ENCODE results near the gene ZNF341.

ZNF341 gene

DNA sequence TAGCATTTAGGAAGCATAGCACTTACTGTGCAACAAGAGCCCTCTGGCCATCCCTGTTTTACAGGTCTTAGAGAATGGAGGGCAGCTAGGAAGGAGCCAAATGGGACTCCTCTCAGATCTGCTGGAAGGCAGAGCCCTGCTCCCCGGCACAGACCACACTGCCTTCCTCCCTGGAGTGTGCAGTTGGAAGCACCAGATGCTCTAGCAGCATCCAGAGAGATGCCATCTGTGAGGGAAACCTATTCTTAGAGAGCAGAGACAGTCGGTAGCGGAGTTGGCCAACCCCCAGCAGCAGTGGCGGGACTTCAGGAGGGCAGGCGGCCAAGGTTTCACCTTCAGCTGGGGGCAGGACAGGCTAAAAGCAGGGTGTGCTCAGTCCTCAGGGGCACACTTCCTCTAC, 28.9 kb upstream of the ZNF341 start:
- no peak for DNase-seq

DNA sequence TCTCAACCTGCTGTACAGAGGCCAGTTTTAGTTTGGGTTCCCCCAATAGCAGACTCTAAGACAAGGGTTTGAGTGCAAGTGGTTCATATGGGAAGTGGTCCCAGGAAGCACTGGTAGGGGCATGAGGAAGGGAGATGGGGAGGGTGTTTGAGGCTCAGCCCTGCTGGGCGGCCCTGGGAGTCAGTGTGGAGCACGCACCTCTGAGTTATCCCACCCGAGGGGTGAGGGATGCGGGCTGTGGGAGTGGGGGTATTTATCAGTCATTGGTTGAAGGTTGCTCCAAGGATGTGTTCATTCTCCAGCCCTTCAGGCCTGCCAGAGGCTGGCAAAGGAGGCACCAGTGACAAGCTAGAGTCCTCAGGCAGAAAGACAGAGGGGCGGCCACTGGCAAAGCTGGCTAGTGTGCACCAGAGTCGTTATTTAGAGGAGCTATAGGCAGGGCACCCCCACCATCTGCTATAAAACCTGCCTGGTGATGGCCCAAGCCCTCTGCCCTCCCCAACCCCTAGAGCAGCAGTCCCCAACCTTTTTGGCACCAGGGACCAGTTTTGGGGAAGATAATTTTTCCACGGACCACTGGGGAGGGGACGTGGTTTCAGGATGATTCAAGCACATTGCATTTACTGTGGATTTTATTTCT, 28.2 kb upstream of the ZNF341 start:
- no peak for DNase-seq

DNA sequence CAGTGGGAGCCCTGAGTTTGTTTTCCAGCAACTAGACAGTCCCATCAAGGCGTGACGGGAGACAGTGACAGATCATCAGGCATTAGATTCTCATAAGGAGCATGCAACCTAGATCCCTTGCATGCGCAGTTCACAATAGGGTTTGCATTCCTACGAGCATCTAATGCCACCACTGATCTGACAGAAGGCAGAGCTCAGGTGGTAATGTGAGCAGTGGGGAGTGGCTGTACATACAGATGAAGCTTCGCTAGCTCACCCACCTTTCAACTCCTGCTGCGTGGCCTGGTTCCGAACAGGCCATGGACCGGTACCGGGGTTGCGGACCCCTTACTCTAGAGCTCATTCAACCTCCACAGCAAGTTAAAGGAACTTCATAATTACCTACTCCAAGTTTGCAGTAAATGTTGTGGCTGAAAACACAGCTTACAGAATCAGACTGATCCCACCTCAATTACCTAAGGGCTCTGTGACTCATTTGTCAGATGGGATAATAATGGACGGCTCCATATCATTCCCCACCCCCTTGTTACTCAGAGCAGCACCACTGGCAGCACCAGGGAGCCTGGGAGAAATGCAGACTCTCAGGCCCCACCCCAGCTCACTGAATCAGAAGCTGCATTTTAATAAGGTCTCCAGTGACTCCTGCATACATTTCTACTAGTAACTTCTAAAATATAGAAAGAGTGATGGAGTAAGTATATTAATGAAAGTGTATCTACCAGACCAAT, 27.4 kb upstream of the ZNF341 start:
- peak; percentile 34 for DNase-seq

- no peak for DNase-seq
These were observed 24.1 kb upstream of the ZNF341 start for GRCh38 chr20:33707668-33708067.

DNA sequence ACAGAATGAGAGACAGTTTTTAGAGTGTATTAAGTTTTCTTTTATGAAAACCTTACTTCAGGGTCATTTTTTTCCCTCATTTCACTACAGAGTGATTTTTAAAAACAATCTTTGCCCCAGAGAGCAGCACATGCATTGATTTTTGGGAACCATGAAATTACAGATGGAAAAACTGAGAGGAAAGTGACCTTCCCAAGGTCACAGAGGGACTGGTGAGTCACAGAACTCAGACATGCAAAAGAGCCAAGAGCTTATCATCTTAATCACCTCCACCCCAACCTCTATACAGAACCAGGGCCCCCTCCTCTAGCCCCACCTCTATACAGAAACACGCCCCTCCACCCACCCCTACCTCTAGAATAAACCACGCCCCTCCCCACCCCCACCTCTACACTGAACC, 22.4 kb upstream of the ZNF341 start:
- no peak for DNase-seq

DNA sequence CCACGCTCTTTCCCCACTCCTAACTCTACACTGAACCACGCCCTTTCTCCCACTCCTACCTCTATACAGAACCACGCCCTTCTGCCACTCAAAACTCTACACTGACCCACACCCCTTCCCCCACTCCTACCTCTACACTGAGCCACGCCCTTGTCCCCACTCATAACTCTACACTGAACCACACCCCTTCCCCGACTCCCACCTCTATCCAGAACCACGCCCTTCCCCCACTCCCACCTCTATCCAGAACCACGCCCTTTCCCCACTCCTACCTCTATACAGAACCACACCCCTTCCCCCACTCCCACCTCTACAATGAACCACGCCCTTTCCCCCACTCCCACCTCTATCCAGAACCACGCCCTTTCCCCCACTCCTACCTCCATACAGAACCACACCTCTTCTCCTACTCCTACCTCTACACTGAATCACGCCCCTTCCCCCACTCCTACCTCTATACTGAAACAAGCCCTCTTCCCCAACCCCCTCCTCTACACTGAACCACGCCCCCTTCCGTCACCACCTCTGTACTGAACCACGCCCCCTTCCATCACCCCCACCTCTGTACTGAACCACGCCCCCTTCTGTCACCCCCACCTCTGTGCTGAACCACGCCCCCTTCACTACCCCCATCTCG, 21.8 kb upstream of the ZNF341 start:
- no peak for DNase-seq

DNA sequence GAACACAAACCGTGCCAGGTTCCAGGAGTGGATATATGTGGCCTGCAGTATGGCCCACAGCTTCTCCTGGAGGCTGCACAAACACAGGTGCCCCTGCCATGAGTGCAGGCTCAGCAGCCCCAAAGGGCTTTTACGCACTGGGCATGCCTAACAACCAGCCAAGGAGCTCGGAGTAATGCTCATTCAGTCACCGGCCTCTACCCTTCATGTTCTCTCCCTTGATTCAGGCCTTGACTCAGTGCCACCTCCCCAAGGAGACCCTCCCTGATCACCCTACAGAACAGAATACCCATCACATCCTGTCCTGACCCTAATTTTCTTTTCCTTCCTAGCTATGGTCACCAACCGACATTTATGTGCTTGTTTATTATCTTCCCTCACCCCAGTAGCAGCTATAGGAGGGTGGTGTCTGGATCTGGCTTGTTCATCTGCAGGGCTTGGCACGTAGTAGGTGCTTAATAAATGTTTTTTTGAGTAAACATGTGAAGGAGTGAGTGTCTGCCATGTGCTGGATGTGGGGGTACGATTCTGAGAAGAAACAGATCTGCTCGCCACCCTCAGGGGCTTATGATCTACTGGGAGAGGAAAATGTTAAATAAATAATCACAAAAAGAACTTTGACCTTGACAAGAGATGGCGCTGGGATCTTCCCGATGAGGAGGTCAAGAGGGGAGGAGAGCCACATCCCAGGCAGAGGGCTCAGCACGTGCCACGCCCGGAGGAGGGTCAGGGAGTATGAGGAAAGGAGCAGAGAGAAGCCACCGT, 20.9 kb upstream of the ZNF341 start:
- no peak for DNase-seq

- DNase-seq = no peak
These were observed 20.4 kb upstream of the ZNF341 start for GRCh38 chr20:33711446-33711738.

DNA sequence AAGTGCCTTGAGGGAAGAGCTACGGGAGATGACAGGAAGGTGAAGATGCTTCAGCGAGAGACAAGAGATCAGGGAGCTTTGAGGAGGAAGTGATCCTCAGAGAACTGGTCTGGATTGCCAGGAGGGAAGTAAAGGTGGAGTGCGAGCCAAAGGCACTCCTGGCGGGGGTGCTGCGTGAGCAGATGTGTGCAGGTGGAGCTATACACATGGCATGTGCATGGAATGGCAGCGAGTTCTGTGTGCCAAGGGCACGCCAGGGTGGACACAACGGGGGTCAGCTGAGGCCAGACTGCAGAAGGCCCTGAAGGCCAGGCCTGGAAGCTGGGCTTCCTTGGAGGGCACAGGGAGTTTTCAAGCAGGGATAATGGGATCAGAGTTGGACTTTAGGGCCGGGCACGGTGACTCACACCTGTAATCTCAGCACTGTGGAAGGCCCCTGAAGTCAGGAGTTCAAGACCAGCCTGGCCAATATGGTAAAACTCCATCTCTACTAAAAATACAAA, 17.9 kb upstream of the ZNF341 start:
- DNase-seq = no peak

DNA sequence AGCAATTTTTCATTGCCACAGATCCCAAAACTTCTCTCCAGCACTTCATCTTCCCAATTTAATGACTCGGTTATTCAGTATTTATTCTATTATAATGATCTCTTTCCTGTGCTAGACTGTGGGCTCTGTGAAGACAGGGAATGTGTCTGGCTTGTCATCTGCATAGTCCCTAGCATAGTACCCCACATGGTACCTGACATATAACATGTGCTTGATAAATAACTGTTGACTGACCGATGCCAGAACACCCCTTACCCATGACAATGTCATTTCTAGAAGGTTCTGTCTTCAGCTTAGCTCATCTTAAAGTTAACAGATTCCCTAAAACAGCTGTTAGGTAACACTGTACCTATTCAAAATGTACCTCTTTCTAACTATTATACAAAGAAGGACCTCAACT, 15.3 kb upstream of the ZNF341 start:
- no peak for DNase-seq

- no peak for DNase-seq
These were observed 12.4 kb upstream of the ZNF341 start for GRCh38 chr20:33719277-33719988.

DNA sequence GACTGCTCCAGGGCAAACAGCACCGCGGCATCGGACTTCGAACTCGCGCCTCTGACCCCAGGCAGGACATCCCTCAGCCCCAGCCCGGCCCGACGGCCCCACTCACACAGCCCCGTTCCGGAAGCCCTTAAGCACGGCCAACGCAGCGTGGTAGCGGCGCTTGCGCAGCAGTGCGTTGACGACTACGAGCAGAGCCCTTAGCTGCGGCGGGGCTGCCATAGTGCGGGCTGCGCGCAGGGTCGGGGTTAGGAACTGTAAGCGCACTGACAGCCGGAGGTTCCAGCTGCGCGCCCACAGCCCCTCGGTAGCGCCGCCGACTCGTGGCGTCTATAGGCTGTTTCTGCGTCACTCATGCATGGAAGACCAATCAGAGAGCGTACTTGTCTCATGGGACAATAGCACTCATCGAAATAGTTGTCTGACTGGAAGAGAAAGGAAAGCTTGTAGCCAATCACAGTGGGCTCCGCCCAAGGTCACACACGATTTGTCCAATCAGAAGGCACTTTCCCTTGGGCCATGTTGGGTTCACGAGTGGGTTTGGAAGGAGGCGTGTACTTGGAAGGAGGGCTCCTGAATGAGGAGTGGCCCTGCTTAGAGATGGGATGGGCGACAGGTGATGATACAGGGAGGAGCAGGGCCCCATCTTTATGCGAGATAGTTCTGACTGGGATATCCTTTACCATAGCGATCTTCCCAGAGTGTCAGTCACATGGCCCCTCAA, 11.6 kb upstream of the ZNF341 start, which contains the start of gene PXMP4:
TSS of gene PXMP4 (minus strand) at position 322 of the 721 bp plus-strand sequence. CDS start at position 219, 103 bp downstream.
- DNase-seq = peak; percentile 99

GRCh38 chr20:33721391-33722140, 10.2 kb upstream of the ZNF341 start:
- no peak for DNase-seq

GRCh38 chr20:33724439-33725094, 7.2 kb upstream of the ZNF341 start:
- DNase-seq = no peak

- no peak for DNase-seq
These were observed 6.1 kb upstream of the ZNF341 start for GRCh38 chr20:33725607-33726264.

DNA sequence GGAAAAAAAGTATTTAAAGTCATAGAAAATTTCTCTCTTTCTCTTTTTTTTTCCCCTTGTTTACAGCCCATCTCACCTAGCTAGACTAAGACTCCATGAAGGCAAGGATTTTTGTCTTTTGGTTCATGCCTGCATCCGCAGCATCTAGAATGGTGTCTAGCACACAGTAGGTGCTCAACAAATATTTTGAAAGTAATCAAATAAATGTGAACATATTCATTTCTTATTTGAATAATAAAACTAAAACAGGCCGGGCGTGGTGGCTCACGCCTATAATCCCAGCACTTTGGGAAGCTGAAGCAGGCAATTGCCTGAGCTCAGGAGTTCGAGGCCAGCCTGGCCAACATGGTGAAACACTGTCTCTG, 4.7 kb upstream of the ZNF341 start:
- no peak for DNase-seq

DNA sequence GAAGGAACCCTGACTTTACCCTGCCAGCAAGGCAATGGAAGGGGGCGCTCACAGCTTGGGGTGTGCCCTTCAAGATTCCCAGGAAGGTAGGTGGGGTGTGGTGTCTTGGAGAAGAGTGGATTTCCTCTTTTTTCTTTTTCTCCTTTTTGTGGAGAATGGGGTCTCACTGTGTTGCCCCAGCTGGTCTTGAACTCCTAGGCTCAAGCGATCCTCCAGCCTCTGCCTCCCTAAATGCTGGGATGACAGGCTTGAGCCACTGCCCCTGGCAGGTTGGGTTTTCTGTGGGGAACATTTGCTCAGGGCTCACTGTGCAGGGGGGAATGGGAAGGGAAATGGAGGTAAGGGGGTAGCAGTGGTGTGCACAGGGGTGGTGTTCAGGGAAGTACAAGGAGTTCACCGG, 4.0 kb upstream of the ZNF341 start:
- no peak for DNase-seq

GRCh38 chr20:33728463-33728862, 3.3 kb upstream of the ZNF341 start:
- no peak for DNase-seq

GRCh38 chr20:33729101-33729500, 2.7 kb upstream of the ZNF341 start:
- DNase-seq = no peak

Measured in NCI-H226 (cell line).